HCT116 (cell line): Measurements from ENCODE around the gene CHST1. TPM values are rescaled to one million over a fixed set of nuclear protein-coding genes. Genes with fewer than 3 reads are reported as not detected.

Source experiments
- ATAC-seq: fragments of 200-7000 bp; cut with Tn5 transposase; 2 replicates; pipeline ENCODE4 v1.9.1; 2020; ENCODE audit warnings: mild to moderate bottlenecking, moderate library complexity
- BruUV-seq: library from RNA; stranded (reverse); fragments of 400-500 nt; replicated peaks from 2 replicates; lab custom pipeline; 2021; lab: Mats Ljungman, UMichigan
- CTCF ChIA-PET: fragments of 300-600 bp; sonication (Branson Sonifier 250); formaldehyde crosslinking; loops from one replicate; lab custom pipeline; 2021; ENCODE audit warnings: antibody characterized with exemption; lab: Charles Lee
- POLR2A ChIA-PET: fragments of 300-600, 350-600 bp; sonication (Branson Sonifier 250); formaldehyde crosslinking; loops from one replicate; lab custom pipeline; 2021; ENCODE audit warnings: antibody characterized with exemption; lab: Charles Lee
- RAD21 ChIA-PET, 2 experiments: fragments of 300-600 bp; sonication (Branson Sonifier 250); formaldehyde crosslinking; loops; one replicate each; lab custom pipeline; 2023; ENCODE audit warnings: low total read pairs in 2 of 2; ENCODE audit not compliant: uncharacterized antibody in 2 of 2, unreplicated experiment in 2 of 2, low non-redundant PET in 1 of 2; lab: Charles Lee
- DNase-seq: peaks from one replicate; pipeline ENCODE4 v3.0.0-alpha.2; 2010; ENCODE audit warnings: low read depth, low spot score
- H2AFZ ChIP-seq: fragments of 200-600 bp; shearing (Covaris generic), sonication (generic); 2 replicates; pipeline ENCODE4 v1.6.1; 2017; ENCODE audit warnings: low read depth, mixed run types, mixed read lengths, antibody characterized with exemption, low read length; ENCODE audit not compliant: poor library complexity, severe bottlenecking
- H3K27ac ChIP-seq: 2 replicates; pipeline ENCODE4 v1.5.1; 2012; ENCODE audit warnings: low read depth, low read length
- H3K27me3 ChIP-seq: fragments of 200-600 bp; sonication (generic); 2 replicates; pipeline ENCODE4 v1.6.1; 2016; ENCODE audit warnings: mixed run types, low read length, mixed read lengths; ENCODE audit not compliant: insufficient read depth
- H3K36me3 ChIP-seq, 2 experiments: fragments of 200-500 bp in 1 of 2; fragments of 200-600 bp in 1 of 2; sonication (Bioruptor generic) in 1 of 2; sonication (generic) in 1 of 2; 2 replicates each; pipeline versions ENCODE4 v1.5.1 to v1.6.1; 2014 to 2016; ENCODE audit warnings: low read length in 2 of 2, inconsistent platforms in 1 of 2, mixed read lengths in 1 of 2, mixed run types in 1 of 2; ENCODE audit not compliant: insufficient read depth in 2 of 2, control insufficient read depth in 1 of 2
- H3K4me1 ChIP-seq, 2 experiments: fragments of 200-600 bp in 1 of 2; sonication (generic) in 1 of 2; 2 replicates each; pipeline versions ENCODE4 v1.5.1 to v1.6.1; 2012 to 2017; ENCODE audit warnings: low read length in 2 of 2, inconsistent platforms in 1 of 2, mild to moderate bottlenecking in 1 of 2, mixed read lengths in 1 of 2, mixed run types in 1 of 2, moderate library complexity in 1 of 2; ENCODE audit not compliant: insufficient read depth in 2 of 2, control insufficient read depth in 1 of 2
- H3K4me2 ChIP-seq: fragments of 200-600 bp; sonication (generic); 2 replicates; pipeline ENCODE4 v1.6.1; 2017; ENCODE audit warnings: mixed run types, low read length, mixed read lengths
- H3K4me3 ChIP-seq, 2 experiments: fragments of 200-600 bp in 1 of 2; sonication (generic) in 1 of 2; replicated peaks in 1 of 2; 2 replicates each; pipeline ENCODE4 v1.5.1; 2011 to 2016; ENCODE audit warnings: low read length in 2 of 2, control low read depth in 1 of 2, low read depth in 1 of 2, mild to moderate bottlenecking in 1 of 2, mixed read lengths in 1 of 2, mixed run types in 1 of 2
- H3K79me2 ChIP-seq: fragments of 200-600 bp; sonication (generic); 2 replicates; pipeline ENCODE4 v1.6.1; 2017; ENCODE audit warnings: mild to moderate bottlenecking, mixed run types, low read length, moderate library complexity, mixed read lengths; ENCODE audit not compliant: insufficient read depth
- H3K9ac ChIP-seq: fragments of 200-600 bp; sonication (generic); 2 replicates; pipeline ENCODE4 v1.6.1; 2016; ENCODE audit warnings: low read length, mixed read lengths
- H3K9me2 ChIP-seq: fragments of 200-600 bp; sonication (generic), shearing (Covaris generic); 2 replicates; pipeline ENCODE4 v1.6.1; 2017; ENCODE audit warnings: mixed run types, mild to moderate bottlenecking, moderate library complexity; ENCODE audit not compliant: insufficient read depth
- H3K9me3 ChIP-seq, 2 experiments: fragments of 200-500 bp in 1 of 2; fragments of 200-600 bp in 1 of 2; sonication (Bioruptor generic) in 1 of 2; sonication (generic) in 1 of 2; 2 replicates each; pipeline ENCODE4 v1.6.1; 2014 to 2017; ENCODE audit warnings: low read length in 2 of 2, mixed read lengths in 2 of 2, inconsistent platforms in 1 of 2, low read depth in 1 of 2, mild to moderate bottlenecking in 1 of 2, mixed run types in 1 of 2, moderate library complexity in 1 of 2; ENCODE audit not compliant: control insufficient read depth in 1 of 2, insufficient read depth in 1 of 2
- H4K20me1 ChIP-seq: fragments of 200-600 bp; sonication (generic), shearing (Covaris generic); 2 replicates; pipeline ENCODE4 v1.6.1; 2017; ENCODE audit warnings: mixed run types, mild to moderate bottlenecking, moderate library complexity; ENCODE audit not compliant: insufficient read depth
- ATF3 ChIP-seq: IDR thresholded peaks from 2 replicates; pipeline ENCODE4 v1.6.1; 2012
- CBX3 ChIP-seq: IDR thresholded peaks from 2 replicates; pipeline ENCODE4 v1.6.1; 2012; ENCODE audit warnings: low read depth
- CTCF ChIP-seq, 3 experiments: fragments of 200-600 bp in 1 of 3; sonication (generic) in 1 of 3; IDR thresholded peaks in 2 of 3; conservative IDR thresholded peaks in 1 of 3; 2 replicates each; pipeline ENCODE4 v1.5.1; 2012 to 2017; ENCODE audit warnings: low read depth in 2 of 3, low read length in 2 of 3, antibody characterized with exemption in 1 of 3, borderline replicate concordance in 1 of 3, control low read depth in 1 of 3, mild to moderate bottlenecking in 1 of 3, mixed read lengths in 1 of 3, mixed run types in 1 of 3, moderate library complexity in 1 of 3; ENCODE audit not compliant: insufficient read depth in 1 of 3
- EGR1 ChIP-seq: IDR thresholded peaks from 2 replicates; pipeline ENCODE4 v1.6.1; 2012; ENCODE audit warnings: low read depth
- ELF1 ChIP-seq: IDR thresholded peaks from 2 replicates; pipeline ENCODE4 v1.6.1; 2012; ENCODE audit warnings: low read depth, borderline replicate concordance
- EZH2 ChIP-seq: fragments of 200-600 bp; sonication (generic); IDR thresholded peaks from 2 replicates; pipeline ENCODE4 v1.6.1; 2017; ENCODE audit warnings: antibody characterized with exemption, mixed run types
- EZH2phosphoT487 ChIP-seq: fragments of 200-600 bp; IDR thresholded peaks from 2 replicates; pipeline ENCODE4 v1.6.1; 2018; ENCODE audit warnings: antibody characterized with exemption, borderline replicate concordance
- FOSL1 ChIP-seq: IDR thresholded peaks from 2 replicates; pipeline ENCODE4 v1.6.1; 2012; ENCODE audit warnings: low read depth
- JUND ChIP-seq: IDR thresholded peaks from 2 replicates; pipeline ENCODE4 v1.6.1; 2012
- POLR2A ChIP-seq: IDR thresholded peaks from 2 replicates; pipeline ENCODE4 v1.7.0; 2011; ENCODE audit warnings: borderline replicate concordance; ENCODE audit not compliant: insufficient read depth, insufficient read length; ENCODE audit errors: extremely low read depth
- RAD21 ChIP-seq: IDR thresholded peaks from 2 replicates; pipeline ENCODE4 v1.6.1; 2012; ENCODE audit warnings: low read depth, mild to moderate bottlenecking
- REST ChIP-seq: IDR thresholded peaks from 2 replicates; pipeline ENCODE4 v1.6.1; 2012; ENCODE audit warnings: low read depth
- SIN3A ChIP-seq: IDR thresholded peaks from 2 replicates; pipeline ENCODE4 v1.6.1; 2012; ENCODE audit warnings: low read depth
- SP1 ChIP-seq: IDR thresholded peaks from 2 replicates; pipeline ENCODE4 v1.6.1; 2012; ENCODE audit warnings: low read depth
- TCF7L2 ChIP-seq: IDR thresholded peaks from 2 replicates; pipeline ENCODE4 v1.7.0; 2011; ENCODE audit warnings: borderline replicate concordance, inconsistent platforms; ENCODE audit not compliant: insufficient read depth, insufficient read length; ENCODE audit errors: extremely low read depth
- YY1 ChIP-seq: IDR thresholded peaks from 2 replicates; pipeline ENCODE4 v1.6.1; 2011; ENCODE audit warnings: low read length, low read depth, moderate library complexity, mild to moderate bottlenecking; ENCODE audit not compliant: insufficient replicate concordance; ENCODE audit errors: extremely low read depth
- ZBTB33 ChIP-seq: IDR thresholded peaks from 2 replicates; pipeline ENCODE4 v1.6.1; 2011; ENCODE audit warnings: mild to moderate bottlenecking, low read length, moderate library complexity; ENCODE audit not compliant: insufficient replicate concordance; ENCODE audit errors: extremely low read depth
- ZFX ChIP-seq: fragments of 450-650 bp; IDR thresholded peaks from 2 replicates; pipeline ENCODE4 v1.6.1; 2017
- ZNF274 ChIP-seq: fragments of 200-500 bp; sonication (Bioruptor generic); IDR thresholded peaks from 2 replicates; pipeline ENCODE4 v1.6.1; 2014; ENCODE audit warnings: mild to moderate bottlenecking, low read depth, low read length, inconsistent platforms
- intact Hi-C: fragments of 100-400 bp; cut with micrococcal nuclease; formaldehyde crosslinking; loops from 2 replicates; pipeline ENCODE4 v1.10.0; 2022
- total RNA-seq: library from RNA; stranded (reverse); gene quantifications from one replicate; pipeline ENCODE4 v1.2.1, GENCODE V29; 2021; ENCODE audit not compliant: unreplicated experiment

Gene CHST1
- total RNA-seq, 1 experiment from 2014 or later = 0.69 TPM

- H3K4me3 ChIP-seq = no peak overlapping the region
- peaks cover 0 to 1% of the 10 kb centered on the region in 2 experiments; a peak in 1 of 4 replicates for H3K9me3 ChIP-seq
- H2AFZ ChIP-seq = no peak overlapping the region
- CTCF ChIA-PET = no interaction called here
- no peak for TF ChIP-seq RAD21
- no peak for TF ChIP-seq SIN3A
- no peak for TF ChIP-seq EZH2phosphoT487
- no peak for TF ChIP-seq POLR2A
- TF ChIP-seq REST = no peak
- TF ChIP-seq YY1 = no peak
- TF ChIP-seq ELF1 = no peak
- no peak for TF ChIP-seq FOSL1
- TF ChIP-seq TCF7L2 = no peak
- TF ChIP-seq CTCF (IDR thresholded peaks at IDR 0.05 in 2 of 3, conservative IDR thresholded peaks at IDR 0.05 in 1 of 3; ENCODE audit: borderline replicate concordance in 1 of 3, insufficient read depth in 1 of 3, low read depth in 2 of 3, low read length in 2 of 3) = no peak
- no peak for TF ChIP-seq JUND
- TF ChIP-seq ZNF274 = no peak
- TF ChIP-seq EZH2 = no peak
- no peak for TF ChIP-seq SP1
- no peak for TF ChIP-seq CBX3
- no peak for TF ChIP-seq ZFX
- TF ChIP-seq ZBTB33 = no peak
- TF ChIP-seq EGR1 = no peak
- no peak for TF ChIP-seq ATF3
- TF ChIP-seq, all 23 proteins: peak for 0
- Histone ChIP-seq H3K27me3 (peaks cover 50% of the 10 kb centered on the region), H3K4me2 (no peak overlapping the region), H3K36me3 (no peaks in the 10 kb centered on the region), H3K9me2 (no peaks in the 10 kb centered on the region), H3K4me1 (no peaks in the 10 kb centered on the region), H4K20me1 (no peaks in the 10 kb centered on the region), H3K27ac (no peak overlapping the region), H3K9ac (no peak overlapping the region), H3K79me2 (no peaks in the 10 kb centered on the region)
- ATAC-seq = no peak
- no TSS peak for BruUV-seq
- RAD21 ChIA-PET = no interaction called here
- intact Hi-C loops = no loop called here
- POLR2A ChIA-PET = no interaction called here
- DNase-seq = no peak
Measured at GRCh38 chr11:45625611-45626010, 39.8 kb downstream of the CHST1 start.
